GM12875 (cell line): Measurements from ENCODE around the gene JUND.

ENCODE experiments used
- H3K4me3 ChIP-seq: one replicate; pipeline ENCODE4 v1.5.1; 2011; ENCODE audit warnings: low read depth, low read length, control low read depth
- TF ChIP-seq, protein P1 (sequence below): IDR thresholded peaks from 2 replicates; pipeline ENCODE4 v1.5.1; 2011; ENCODE audit warnings: low read depth, mild to moderate bottlenecking, control low read depth, inconsistent platforms, low read length, moderate library complexity, borderline replicate concordance; ENCODE audit not compliant: insufficient read depth

The JUND gene

DNA sequence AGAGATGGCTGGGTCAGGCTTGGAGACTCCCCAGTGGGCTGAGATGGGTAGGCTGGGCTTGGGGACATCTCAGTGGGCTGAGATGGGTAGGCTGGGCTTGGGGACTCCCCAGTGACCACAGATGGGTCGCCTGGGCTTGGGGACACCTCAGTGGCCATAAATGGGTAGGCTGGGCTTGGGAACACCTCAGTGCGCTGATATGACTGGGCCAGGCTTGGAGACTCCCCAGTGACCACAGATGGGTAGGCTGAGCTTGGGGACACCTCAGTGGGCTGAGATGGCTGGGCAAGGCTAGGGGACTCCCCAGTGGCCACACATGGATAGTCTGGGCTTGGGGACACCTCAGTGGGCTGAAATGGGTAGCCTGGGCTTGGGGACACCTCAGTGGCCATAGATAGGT lies 19.9 kb downstream of the JUND start:
- TF ChIP-seq, protein P1, sequence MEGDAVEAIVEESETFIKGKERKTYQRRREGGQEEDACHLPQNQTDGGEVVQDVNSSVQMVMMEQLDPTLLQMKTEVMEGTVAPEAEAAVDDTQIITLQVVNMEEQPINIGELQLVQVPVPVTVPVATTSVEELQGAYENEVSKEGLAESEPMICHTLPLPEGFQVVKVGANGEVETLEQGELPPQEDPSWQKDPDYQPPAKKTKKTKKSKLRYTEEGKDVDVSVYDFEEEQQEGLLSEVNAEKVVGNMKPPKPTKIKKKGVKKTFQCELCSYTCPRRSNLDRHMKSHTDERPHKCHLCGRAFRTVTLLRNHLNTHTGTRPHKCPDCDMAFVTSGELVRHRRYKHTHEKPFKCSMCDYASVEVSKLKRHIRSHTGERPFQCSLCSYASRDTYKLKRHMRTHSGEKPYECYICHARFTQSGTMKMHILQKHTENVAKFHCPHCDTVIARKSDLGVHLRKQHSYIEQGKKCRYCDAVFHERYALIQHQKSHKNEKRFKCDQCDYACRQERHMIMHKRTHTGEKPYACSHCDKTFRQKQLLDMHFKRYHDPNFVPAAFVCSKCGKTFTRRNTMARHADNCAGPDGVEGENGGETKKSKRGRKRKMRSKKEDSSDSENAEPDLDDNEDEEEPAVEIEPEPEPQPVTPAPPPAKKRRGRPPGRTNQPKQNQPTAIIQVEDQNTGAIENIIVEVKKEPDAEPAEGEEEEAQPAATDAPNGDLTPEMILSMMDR = no peak
- H3K4me3 ChIP-seq = no peak overlapping the region

DNA sequence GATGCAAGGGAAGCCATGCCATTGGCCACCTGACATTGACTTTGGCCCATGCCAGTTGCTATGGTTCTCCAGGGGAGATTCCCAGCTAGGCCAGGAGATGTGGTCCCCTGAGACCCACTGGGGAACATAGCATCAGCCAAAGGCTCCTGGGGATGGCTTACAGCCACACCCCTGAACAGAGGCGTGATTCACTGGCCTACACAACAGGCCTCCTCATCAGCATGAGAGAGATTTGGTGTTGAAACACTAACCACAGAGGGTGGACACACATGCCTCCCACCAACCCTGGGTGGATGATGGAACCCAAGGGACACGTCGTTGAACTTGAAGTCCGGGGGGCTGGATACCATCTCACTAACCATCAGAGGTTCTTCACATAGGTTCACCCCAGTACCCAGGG lies 21.5 kb downstream of the JUND start:
- H3K4me3 ChIP-seq = no peak overlapping the region
- TF ChIP-seq, protein P1 = no peak

DNA sequence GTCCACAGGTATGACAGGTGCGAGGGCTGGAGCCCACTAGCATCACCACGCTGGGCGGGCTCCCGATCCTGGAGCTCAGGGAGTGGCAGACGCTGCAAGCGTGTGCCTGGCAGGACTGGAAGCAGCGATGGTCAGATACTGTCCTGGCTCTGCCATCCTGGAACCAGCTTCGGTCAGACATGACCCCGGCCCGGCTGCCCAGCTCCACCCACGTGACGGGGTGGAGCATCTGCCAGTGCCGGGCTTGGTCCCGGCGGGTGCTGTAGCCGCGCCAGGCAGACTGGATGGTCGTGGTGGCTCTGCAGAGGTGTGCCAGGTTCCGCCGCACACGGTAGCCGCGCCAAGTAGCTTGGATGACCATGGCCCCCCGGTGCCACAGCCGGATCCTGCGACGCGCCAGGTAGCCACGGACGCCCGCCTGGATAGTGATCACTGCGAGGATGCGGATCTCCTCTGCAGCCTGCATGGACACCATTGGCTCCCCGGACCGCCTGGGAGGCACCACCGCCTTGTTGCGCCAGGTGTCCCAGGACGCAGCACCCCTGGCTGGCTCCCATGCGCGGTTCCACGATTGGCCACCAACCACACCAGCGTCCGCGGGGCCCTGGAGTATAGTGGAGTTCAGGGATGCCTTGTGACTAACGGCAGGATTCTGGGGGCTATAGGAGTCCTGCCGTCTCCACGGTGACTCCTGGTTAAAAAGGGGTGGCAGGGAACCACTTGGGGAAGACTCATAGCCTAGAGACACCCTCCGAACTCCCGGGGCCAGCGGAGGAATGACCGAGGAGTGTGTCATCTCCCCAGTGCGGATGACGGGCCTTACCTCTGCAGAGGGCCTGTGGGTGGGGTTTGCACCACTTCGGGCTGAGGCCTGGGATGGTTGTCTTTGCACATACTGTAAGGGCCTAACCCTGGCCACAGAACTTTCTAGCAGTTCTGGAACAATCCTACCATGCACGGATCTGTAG lies 23.6 kb downstream of the JUND start:
- TF ChIP-seq, protein P1 = no peak

DNA sequence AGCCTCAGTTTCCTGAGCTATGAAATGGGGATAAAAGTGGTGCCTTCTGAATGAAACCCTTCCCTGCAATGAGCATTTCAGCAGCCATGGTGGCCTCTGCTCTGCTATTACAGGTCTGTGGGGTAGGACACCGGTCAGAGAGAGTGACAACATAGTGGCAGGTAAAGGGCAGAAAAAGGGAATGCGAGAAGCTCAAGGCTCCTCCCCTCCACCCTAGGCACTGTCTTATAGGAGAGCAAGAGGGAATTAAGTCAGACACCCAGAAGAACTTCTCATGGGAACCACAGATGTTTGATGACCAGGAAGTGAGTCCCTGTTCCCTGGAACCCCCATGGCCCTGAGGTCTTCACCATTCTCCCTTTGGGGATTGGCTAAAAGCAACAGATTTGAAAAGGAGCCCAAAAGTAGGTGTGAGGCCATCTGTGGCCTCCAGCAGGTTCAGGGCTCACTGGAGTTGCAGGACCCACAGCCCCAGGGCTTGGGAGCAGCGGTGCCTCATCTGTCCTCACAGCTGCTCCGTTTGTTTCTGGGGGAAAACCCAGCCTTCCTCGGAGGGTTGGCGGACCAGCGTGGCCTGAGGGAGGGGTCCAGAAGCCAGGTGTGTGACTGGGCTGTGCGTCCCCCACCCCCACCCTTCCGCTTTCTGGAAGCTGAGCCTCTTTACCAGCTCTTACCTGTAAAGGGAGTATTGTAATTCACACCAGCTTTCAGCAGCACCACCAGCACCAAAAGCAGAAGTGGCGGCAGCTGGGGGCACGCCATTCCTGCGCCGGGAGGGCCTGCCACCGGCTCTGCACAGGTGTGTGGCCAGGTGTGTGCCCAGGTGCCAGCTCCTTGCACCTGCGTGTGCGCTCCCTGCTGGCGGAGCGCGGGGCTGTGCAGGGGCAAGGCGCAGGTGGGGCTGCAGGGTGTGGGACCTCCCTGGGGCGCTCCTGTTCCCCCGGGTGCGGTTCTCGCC lies 26.6 kb downstream of the JUND start:
- H3K4me3 ChIP-seq = no peak overlapping the region
- TF ChIP-seq, protein P1 = peak; percentile 30; the same call in 1 of the 2 replicates

More for the DNA sequence above, 23.6 kb downstream of the JUND start:
- H3K4me3 ChIP-seq = no peak overlapping the region

DNA sequence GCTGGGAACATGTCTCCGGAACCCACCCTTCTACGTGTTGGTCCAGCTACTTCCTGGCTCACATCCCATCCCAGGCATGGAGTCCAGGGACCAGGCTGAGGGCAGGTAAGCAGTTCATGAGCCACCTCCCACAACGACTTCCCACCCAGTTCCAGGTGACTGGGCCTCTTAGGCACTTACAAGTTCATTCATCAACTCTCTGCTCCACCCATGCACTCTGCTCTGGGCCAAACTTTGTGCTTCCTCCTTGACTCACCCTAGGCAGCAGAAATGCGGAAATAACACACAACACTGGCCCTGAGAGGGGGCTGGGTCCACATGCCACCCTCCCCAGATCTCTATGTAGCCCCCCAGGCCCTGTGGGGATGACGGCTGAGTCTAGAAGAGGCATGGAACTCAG lies 27.7 kb downstream of the JUND start:
- no peak overlapping the region for H3K4me3 ChIP-seq
- TF ChIP-seq, protein P1 = no peak

DNA sequence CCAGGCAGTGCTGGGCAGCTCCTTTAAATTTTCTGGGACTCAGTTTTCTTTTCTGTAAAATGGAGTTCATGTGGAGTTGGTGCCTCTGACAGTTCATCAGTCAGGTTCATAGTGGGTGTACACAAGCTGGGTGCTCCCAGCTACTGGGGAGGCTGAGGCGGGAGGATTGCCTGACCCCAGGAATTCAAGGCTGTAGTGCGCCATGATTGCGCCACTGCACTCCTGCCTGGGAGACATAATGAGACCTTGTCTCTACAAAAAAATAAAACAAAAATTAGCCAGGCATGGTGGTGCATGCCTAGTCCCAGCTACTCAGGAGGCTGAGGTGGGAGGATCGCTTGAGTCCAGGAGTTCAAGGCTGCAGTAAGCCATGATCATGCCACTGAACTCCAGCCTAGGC lies 28.3 kb downstream of the JUND start:
- TF ChIP-seq, protein P1 = no peak
- no peak overlapping the region for H3K4me3 ChIP-seq
